GM23248 (cell line): Measurements from ENCODE around the gene KHDRBS1.

ENCODE experiments used
- EZH2 ChIP-seq: fragments of 200-600 bp; sonication (generic); IDR thresholded peaks from 2 replicates; pipeline ENCODE4 v1.6.1; 2018; ENCODE audit warnings: antibody characterized with exemption, mild to moderate bottlenecking; ENCODE audit not compliant: insufficient read depth, poor library complexity, severe bottlenecking
- EZH2phosphoT487 ChIP-seq: fragments of 200-600 bp; sonication (generic); IDR thresholded peaks from 2 replicates; pipeline ENCODE4 v1.6.1; 2018; ENCODE audit warnings: antibody characterized with exemption, moderate library complexity, mild to moderate bottlenecking, low read depth; ENCODE audit not compliant: insufficient read depth

GRCh38 chr1:31981456-31981839 lies 32.2 kb upstream of the KHDRBS1 start:
- TF ChIP-seq EZH2 (no peak), EZH2phosphoT487 (no peak)
